ENCODE data around the gene CDC42SE2.

- no peak for TF ChIP-seq POLR2AphosphoS5 (IDR thresholded peaks at IDR 0.05; ENCODE audit: low read depth, low read length)
- no peak for TF ChIP-seq TAF1 (IDR thresholded peaks at IDR 0.05; ENCODE audit: borderline replicate concordance, insufficient read depth, low read length)
Observed at GRCh38 chr5:131321066-131321465, 57.2 kb downstream of the CDC42SE2 start.

Data from PFSK-1 (cell line).